ENCODE measurements around the gene C5orf34. TPM values are rescaled to one million over a fixed set of nuclear protein-coding genes. Genes with fewer than 3 reads are reported as not detected.
A peak's percentile ranks its signal among the peaks of the same experiment; 100 is the strongest.

Gene C5orf34
- total and polyA plus RNA-seq, 9 of the 15 experiments (the other 6 are each of a cell fraction or from before 2014, with no cell fraction given), result 13.2 to 32.6 (median 20.7) TPM

DNA sequence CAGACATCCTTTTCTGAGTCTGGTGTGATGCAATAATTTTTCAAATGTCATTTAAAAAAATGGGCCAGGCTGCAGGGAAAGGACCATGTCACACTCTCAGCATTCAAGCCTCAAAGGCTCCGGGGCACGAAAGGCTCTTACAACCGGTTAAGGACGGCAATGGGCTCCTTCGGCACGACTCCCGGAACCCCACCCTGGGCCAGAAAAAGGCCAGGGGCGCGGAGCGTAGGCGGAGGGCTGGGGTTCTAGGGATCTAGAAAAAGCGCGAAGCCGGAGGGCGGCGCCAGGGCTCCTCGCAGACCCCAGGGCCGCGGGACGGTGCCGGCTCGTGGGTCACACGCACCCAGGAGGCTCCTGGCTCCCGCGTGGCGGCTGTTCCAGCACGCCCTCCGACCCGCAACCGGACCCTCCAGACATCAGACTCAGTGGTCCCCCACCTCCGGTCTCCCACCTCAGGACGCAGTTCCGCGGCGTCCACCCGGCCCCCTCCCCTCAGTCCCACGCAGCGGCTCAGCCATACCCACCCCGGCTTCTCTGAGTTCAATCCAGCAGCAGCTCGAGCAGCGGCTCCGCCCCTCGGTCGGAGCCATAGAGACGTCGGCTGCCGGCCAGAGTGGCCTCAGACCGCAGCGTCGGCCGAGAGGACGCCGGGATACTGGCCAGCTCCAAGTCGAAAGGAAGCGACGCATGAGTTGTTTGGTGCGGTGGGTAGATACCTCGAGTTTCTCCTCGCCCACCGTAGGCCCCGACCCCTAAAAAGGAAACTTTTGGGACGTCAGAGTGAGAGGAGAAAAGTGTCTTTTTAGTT lies 31.4 kb downstream of the C5orf34 start, which contains the start of gene TMEM267 (continued):
- TF ChIP-seq, protein P1, sequence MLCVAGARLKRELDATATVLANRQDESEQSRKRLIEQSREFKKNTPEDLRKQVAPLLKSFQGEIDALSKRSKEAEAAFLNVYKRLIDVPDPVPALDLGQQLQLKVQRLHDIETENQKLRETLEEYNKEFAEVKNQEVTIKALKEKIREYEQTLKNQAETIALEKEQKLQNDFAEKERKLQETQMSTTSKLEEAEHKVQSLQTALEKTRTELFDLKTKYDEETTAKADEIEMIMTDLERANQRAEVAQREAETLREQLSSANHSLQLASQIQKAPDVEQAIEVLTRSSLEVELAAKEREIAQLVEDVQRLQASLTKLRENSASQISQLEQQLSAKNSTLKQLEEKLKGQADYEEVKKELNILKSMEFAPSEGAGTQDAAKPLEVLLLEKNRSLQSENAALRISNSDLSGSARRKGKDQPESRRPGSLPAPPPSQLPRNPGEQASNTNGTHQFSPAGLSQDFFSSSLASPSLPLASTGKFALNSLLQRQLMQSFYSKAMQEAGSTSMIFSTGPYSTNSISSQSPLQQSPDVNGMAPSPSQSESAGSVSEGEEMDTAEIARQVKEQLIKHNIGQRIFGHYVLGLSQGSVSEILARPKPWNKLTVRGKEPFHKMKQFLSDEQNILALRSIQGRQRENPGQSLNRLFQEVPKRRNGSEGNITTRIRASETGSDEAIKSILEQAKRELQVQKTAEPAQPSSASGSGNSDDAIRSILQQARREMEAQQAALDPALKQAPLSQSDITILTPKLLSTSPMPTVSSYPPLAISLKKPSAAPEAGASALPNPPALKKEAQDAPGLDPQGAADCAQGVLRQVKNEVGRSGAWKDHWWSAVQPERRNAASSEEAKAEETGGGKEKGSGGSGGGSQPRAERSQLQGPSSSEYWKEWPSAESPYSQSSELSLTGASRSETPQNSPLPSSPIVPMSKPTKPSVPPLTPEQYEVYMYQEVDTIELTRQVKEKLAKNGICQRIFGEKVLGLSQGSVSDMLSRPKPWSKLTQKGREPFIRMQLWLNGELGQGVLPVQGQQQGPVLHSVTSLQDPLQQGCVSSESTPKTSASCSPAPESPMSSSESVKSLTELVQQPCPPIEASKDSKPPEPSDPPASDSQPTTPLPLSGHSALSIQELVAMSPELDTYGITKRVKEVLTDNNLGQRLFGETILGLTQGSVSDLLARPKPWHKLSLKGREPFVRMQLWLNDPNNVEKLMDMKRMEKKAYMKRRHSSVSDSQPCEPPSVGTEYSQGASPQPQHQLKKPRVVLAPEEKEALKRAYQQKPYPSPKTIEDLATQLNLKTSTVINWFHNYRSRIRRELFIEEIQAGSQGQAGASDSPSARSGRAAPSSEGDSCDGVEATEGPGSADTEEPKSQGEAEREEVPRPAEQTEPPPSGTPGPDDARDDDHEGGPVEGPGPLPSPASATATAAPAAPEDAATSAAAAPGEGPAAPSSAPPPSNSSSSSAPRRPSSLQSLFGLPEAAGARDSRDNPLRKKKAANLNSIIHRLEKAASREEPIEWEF (CRISPR knock-in tag; IDR thresholded peaks at IDR 0.05), result no peak; the same call in none of the 2 replicates
- TF ChIP-seq TAF15 (IDR thresholded peaks at IDR 0.05; ENCODE audit: low read depth, low read length), result no peak
- TF ChIP-seq KLF1 (tag; IDR thresholded peaks at IDR 0.05), result no peak
- peak; percentile 94 for TF ChIP-seq POLR2AphosphoS5 (IDR thresholded peaks at IDR 0.05; ENCODE audit: control insufficient read depth, insufficient read depth, low read depth, low read length)
- TF ChIP-seq ZNF24 (IDR thresholded peaks at IDR 0.05), result 0 out of 2 replicates have a peak, but pooled peaks have one; percentile 43
- TF ChIP-seq U2AF2 (optimal IDR thresholded peaks at IDR 0.05; ENCODE audit: low read depth, low read length), result no peak
- peak; percentile 15; the same call in 1 of the 2 replicates for TF ChIP-seq TOE1 (IDR thresholded peaks at IDR 0.05; ENCODE audit: borderline replicate concordance)
- TF ChIP-seq TOE1 (CRISPR knock-in tag; IDR thresholded peaks at IDR 0.05; ENCODE audit: borderline replicate concordance, low read depth), result no peak
- peak; percentile 32 to 90; a peak in 1 of 4 replicates for TF ChIP-seq TEAD1 (CRISPR knock-in tag; IDR thresholded peaks at IDR 0.05)
- TF ChIP-seq TEAD4 (IDR thresholded peaks at IDR 0.05; ENCODE audit: low read length), result peak; percentile 24; the same call in 1 of the 2 replicates
- TF ChIP-seq TEAD4 (CRISPR knock-in tag; IDR thresholded peaks at IDR 0.05; ENCODE audit: borderline replicate concordance), result no peak
- no peak for TF ChIP-seq PPARD (CRISPR knock-in tag; IDR thresholded peaks at IDR 0.05)
- peak; percentile 86 for TF ChIP-seq E2F3 (CRISPR knock-in tag; IDR thresholded peaks at IDR 0.05)
- TF ChIP-seq FOXK1 (CRISPR knock-in tag; IDR thresholded peaks at IDR 0.05; ENCODE audit: borderline replicate concordance), result peak; percentile 14; the same call in 1 of the 2 replicates
- TF ChIP-seq RB1 (IDR thresholded peaks at IDR 0.05; ENCODE audit: low read depth), result peak; percentile 72; the same call in 1 of the 2 replicates
- TF ChIP-seq ZFP36 (IDR thresholded peaks at IDR 0.05; ENCODE audit: low read depth, low read length, partially characterized antibody), result no peak
- peak; percentile 23 for TF ChIP-seq SP1 (CRISPR knock-in tag; IDR thresholded peaks at IDR 0.05)
- TF ChIP-seq, protein P2, sequence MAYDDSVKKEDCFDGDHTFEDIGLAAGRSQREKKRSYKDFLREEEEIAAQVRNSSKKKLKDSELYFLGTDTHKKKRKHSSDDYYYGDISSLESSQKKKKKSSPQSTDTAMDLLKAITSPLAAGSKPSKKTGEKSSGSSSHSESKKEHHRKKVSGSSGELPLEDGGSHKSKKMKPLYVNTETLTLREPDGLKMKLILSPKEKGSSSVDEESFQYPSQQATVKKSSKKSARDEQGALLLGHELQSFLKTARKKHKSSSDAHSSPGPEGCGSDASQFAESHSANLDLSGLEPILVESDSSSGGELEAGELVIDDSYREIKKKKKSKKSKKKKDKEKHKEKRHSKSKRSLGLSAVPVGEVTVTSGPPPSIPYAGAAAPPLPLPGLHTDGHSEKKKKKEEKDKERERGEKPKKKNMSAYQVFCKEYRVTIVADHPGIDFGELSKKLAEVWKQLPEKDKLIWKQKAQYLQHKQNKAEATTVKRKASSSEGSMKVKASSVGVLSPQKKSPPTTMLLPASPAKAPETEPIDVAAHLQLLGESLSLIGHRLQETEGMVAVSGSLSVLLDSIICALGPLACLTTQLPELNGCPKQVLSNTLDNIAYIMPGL (CRISPR knock-in tag; IDR thresholded peaks at IDR 0.05), result no peak
- TF ChIP-seq, protein P3, sequence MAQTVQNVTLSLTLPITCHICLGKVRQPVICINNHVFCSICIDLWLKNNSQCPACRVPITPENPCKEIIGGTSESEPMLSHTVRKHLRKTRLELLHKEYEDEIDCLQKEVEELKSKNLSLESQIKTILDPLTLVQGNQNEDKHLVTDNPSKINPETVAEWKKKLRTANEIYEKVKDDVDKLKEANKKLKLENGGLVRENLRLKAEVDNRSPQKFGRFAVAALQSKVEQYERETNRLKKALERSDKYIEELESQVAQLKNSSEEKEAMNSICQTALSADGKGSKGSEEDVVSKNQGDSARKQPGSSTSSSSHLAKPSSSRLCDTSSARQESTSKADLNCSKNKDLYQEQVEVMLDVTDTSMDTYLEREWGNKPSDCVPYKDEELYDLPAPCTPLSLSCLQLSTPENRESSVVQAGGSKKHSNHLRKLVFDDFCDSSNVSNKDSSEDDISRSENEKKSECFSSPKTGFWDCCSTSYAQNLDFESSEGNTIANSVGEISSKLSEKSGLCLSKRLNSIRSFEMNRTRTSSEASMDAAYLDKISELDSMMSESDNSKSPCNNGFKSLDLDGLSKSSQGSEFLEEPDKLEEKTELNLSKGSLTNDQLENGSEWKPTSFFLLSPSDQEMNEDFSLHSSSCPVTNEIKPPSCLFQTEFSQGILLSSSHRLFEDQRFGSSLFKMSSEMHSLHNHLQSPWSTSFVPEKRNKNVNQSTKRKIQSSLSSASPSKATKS (CRISPR knock-in tag; IDR thresholded peaks at IDR 0.05), result no peak

All from K562 (cell line).